Measurements from ENCODE around the gene KCNQ1. TPM values are rescaled to one million over a fixed set of nuclear protein-coding genes. Genes with fewer than 3 reads are reported as not detected.

The KCNQ1 gene
- total RNA-seq, 1 donor from 2014 or later = 2.6 TPM

GRCh38 chr11:2844996-2845395 lies 400.2 kb downstream of the KCNQ1 start:
- Histone ChIP-seq H3K27me3 (ENCODE audit: control insufficient read depth in 3 of 3, insufficient read depth in 3 of 3, low read length in 3 of 3) (no peaks in the 10 kb centered on the region), H3K36me3 (ENCODE audit: control insufficient read depth in 3 of 3, insufficient read depth in 3 of 3, low read length in 3 of 3) (no peaks in the 10 kb centered on the region), H3K27ac (ENCODE audit: low read depth, low read length) (no peak overlapping the region), H3K4me3 (ENCODE audit: low read length in 3 of 3) (no peak overlapping the region), H3K4me1 (ENCODE audit: control insufficient read depth in 3 of 3, insufficient read depth in 3 of 3, low read length in 3 of 3) (no peaks in the 10 kb centered on the region), H3K9me3 (ENCODE audit: control insufficient read depth in 3 of 3, low read length in 3 of 3) (no peaks in the 10 kb centered on the region), H3K9ac (ENCODE audit: low read depth in 1 of 3, low read length in 3 of 3) (no peak overlapping the region)

- peaks cover 0 to 9% (median 7%) of the 10 kb centered on the region in 3 donors for H3K27me3 ChIP-seq (ENCODE audit: control insufficient read depth in 3 of 3, insufficient read depth in 3 of 3, low read length in 3 of 3)
- H3K4me1 ChIP-seq (ENCODE audit: control insufficient read depth in 3 of 3, insufficient read depth in 3 of 3, low read length in 3 of 3) = no peaks in the 10 kb centered on the region
- H3K36me3 ChIP-seq (ENCODE audit: control insufficient read depth in 3 of 3, insufficient read depth in 3 of 3, low read length in 3 of 3) = no peaks in the 10 kb centered on the region
- no peak overlapping the region for H3K9ac ChIP-seq (ENCODE audit: low read depth in 1 of 3, low read length in 3 of 3)
- H3K9me3 ChIP-seq (ENCODE audit: control insufficient read depth in 3 of 3, low read length in 3 of 3) = no peaks in the 10 kb centered on the region
- no peak overlapping the region for H3K4me3 ChIP-seq (ENCODE audit: low read length in 3 of 3)
- no peak overlapping the region for H3K27ac ChIP-seq (ENCODE audit: low read depth, low read length)
Measured at GRCh38 chr11:2846056-2846455, 401.2 kb downstream of the KCNQ1 start.

GRCh38 chr11:2846470-2846869 lies 401.7 kb downstream of the KCNQ1 start:
- Histone ChIP-seq H3K36me3 (ENCODE audit: control insufficient read depth in 3 of 3, insufficient read depth in 3 of 3, low read length in 3 of 3) (no peaks in the 10 kb centered on the region), H3K9ac (ENCODE audit: low read depth in 1 of 3, low read length in 3 of 3) (no peak overlapping the region), H3K27me3 (ENCODE audit: control insufficient read depth in 3 of 3, insufficient read depth in 3 of 3, low read length in 3 of 3) (peaks cover 0 to 12% (median 10%) of the 10 kb centered on the region in 3 donors), H3K9me3 (ENCODE audit: control insufficient read depth in 3 of 3, low read length in 3 of 3) (no peaks in the 10 kb centered on the region), H3K27ac (ENCODE audit: low read depth, low read length) (no peak overlapping the region), H3K4me3 (ENCODE audit: low read length in 3 of 3) (no peak overlapping the region), H3K4me1 (ENCODE audit: control insufficient read depth in 3 of 3, insufficient read depth in 3 of 3, low read length in 3 of 3) (no peaks in the 10 kb centered on the region)

- H3K9me3 ChIP-seq (ENCODE audit: control insufficient read depth in 3 of 3, low read length in 3 of 3) = no peaks in the 10 kb centered on the region
- H3K36me3 ChIP-seq (ENCODE audit: control insufficient read depth in 3 of 3, insufficient read depth in 3 of 3, low read length in 3 of 3) = no peaks in the 10 kb centered on the region
- no peak overlapping the region for H3K4me3 ChIP-seq (ENCODE audit: low read length in 3 of 3)
- H3K4me1 ChIP-seq (ENCODE audit: control insufficient read depth in 3 of 3, insufficient read depth in 3 of 3, low read length in 3 of 3) = no peaks in the 10 kb centered on the region
- no peak overlapping the region for H3K27ac ChIP-seq (ENCODE audit: low read depth, low read length)
- H3K27me3 ChIP-seq (ENCODE audit: control insufficient read depth in 3 of 3, insufficient read depth in 3 of 3, low read length in 3 of 3) = peaks cover 0 to 12% (median 10%) of the 10 kb centered on the region in 3 donors
- no peak overlapping the region for H3K9ac ChIP-seq (ENCODE audit: low read depth in 1 of 3, low read length in 3 of 3)
Measured at GRCh38 chr11:2847561-2847960, 402.8 kb downstream of the KCNQ1 start.

- Histone ChIP-seq H3K4me1 (ENCODE audit: control insufficient read depth in 3 of 3, insufficient read depth in 3 of 3, low read length in 3 of 3) (no peaks in the 10 kb centered on the region), H3K9me3 (ENCODE audit: control insufficient read depth in 3 of 3, low read length in 3 of 3) (no peaks in the 10 kb centered on the region), H3K4me3 (ENCODE audit: low read length in 3 of 3) (no peak overlapping the region), H3K36me3 (ENCODE audit: control insufficient read depth in 3 of 3, insufficient read depth in 3 of 3, low read length in 3 of 3) (no peaks in the 10 kb centered on the region), H3K27me3 (ENCODE audit: control insufficient read depth in 3 of 3, insufficient read depth in 3 of 3, low read length in 3 of 3) (peaks cover 0 to 12% (median 10%) of the 10 kb centered on the region in 3 donors), H3K9ac (ENCODE audit: low read depth in 1 of 3, low read length in 3 of 3) (no peak overlapping the region), H3K27ac (ENCODE audit: low read depth, low read length) (no peak overlapping the region)
Measured at GRCh38 chr11:2848497-2848896, 403.7 kb downstream of the KCNQ1 start.

GRCh38 chr11:2849994-2850770 lies 405.4 kb downstream of the KCNQ1 start:
- no peaks in the 10 kb centered on the region for H3K36me3 ChIP-seq (ENCODE audit: control insufficient read depth in 3 of 3, insufficient read depth in 3 of 3, low read length in 3 of 3)
- peaks cover 0 to 12% (median 10%) of the 10 kb centered on the region in 3 donors for H3K27me3 ChIP-seq (ENCODE audit: control insufficient read depth in 3 of 3, insufficient read depth in 3 of 3, low read length in 3 of 3)
- H3K4me3 ChIP-seq (ENCODE audit: low read length in 3 of 3) = no peak overlapping the region
- no peak overlapping the region for H3K9ac ChIP-seq (ENCODE audit: low read depth in 1 of 3, low read length in 3 of 3)
- H3K27ac ChIP-seq (ENCODE audit: low read depth, low read length) = no peak overlapping the region
- H3K9me3 ChIP-seq (ENCODE audit: control insufficient read depth in 3 of 3, low read length in 3 of 3) = no peaks in the 10 kb centered on the region
- H3K4me1 ChIP-seq (ENCODE audit: control insufficient read depth in 3 of 3, insufficient read depth in 3 of 3, low read length in 3 of 3) = no peaks in the 10 kb centered on the region

GRCh38 chr11:2853401-2853800 lies 408.6 kb downstream of the KCNQ1 start:
- Histone ChIP-seq H3K9ac (ENCODE audit: low read depth in 1 of 3, low read length in 3 of 3) (no peak overlapping the region), H3K27ac (ENCODE audit: low read depth, low read length) (no peak overlapping the region)

GRCh38 chr11:2853997-2854560 lies 409.3 kb downstream of the KCNQ1 start:
- Histone ChIP-seq H3K27ac (ENCODE audit: low read depth, low read length) (no peak overlapping the region), H3K9ac (ENCODE audit: low read depth in 1 of 3, low read length in 3 of 3) (no peak overlapping the region), H3K36me3 (ENCODE audit: control insufficient read depth in 3 of 3, insufficient read depth in 3 of 3, low read length in 3 of 3) (no peaks in the 10 kb centered on the region), H3K27me3 (ENCODE audit: control insufficient read depth in 3 of 3, insufficient read depth in 3 of 3, low read length in 3 of 3) (peaks cover 0 to 12% (median 10%) of the 10 kb centered on the region in 3 donors), H3K4me3 (ENCODE audit: low read length in 3 of 3) (no peak overlapping the region), H3K9me3 (ENCODE audit: control insufficient read depth in 3 of 3, low read length in 3 of 3) (no peaks in the 10 kb centered on the region), H3K4me1 (ENCODE audit: control insufficient read depth in 3 of 3, insufficient read depth in 3 of 3, low read length in 3 of 3) (peaks cover 0 to 6% (median 5%) of the 10 kb centered on the region in 3 donors)

More at GRCh38 chr11:2853401-2853800, 408.6 kb downstream of the KCNQ1 start:
- Histone ChIP-seq H3K4me1 (ENCODE audit: control insufficient read depth in 3 of 3, insufficient read depth in 3 of 3, low read length in 3 of 3) (peaks cover 0 to 6% (median 4%) of the 10 kb centered on the region in 3 donors), H3K9me3 (ENCODE audit: control insufficient read depth in 3 of 3, low read length in 3 of 3) (no peaks in the 10 kb centered on the region), H3K27me3 (ENCODE audit: control insufficient read depth in 3 of 3, insufficient read depth in 3 of 3, low read length in 3 of 3) (peaks cover 0 to 12% (median 10%) of the 10 kb centered on the region in 3 donors), H3K36me3 (ENCODE audit: control insufficient read depth in 3 of 3, insufficient read depth in 3 of 3, low read length in 3 of 3) (no peaks in the 10 kb centered on the region), H3K4me3 (ENCODE audit: low read length in 3 of 3) (no peak overlapping the region)

GRCh38 chr11:2855162-2855561 lies 410.4 kb downstream of the KCNQ1 start:
- Histone ChIP-seq H3K36me3 (ENCODE audit: control insufficient read depth in 3 of 3, insufficient read depth in 3 of 3, low read length in 3 of 3) (no peaks in the 10 kb centered on the region), H3K9ac (ENCODE audit: low read depth in 1 of 3, low read length in 3 of 3) (no peak overlapping the region), H3K4me1 (ENCODE audit: control insufficient read depth in 3 of 3, insufficient read depth in 3 of 3, low read length in 3 of 3) (peaks cover 0 to 6% (median 5%) of the 10 kb centered on the region in 3 donors), H3K27me3 (ENCODE audit: control insufficient read depth in 3 of 3, insufficient read depth in 3 of 3, low read length in 3 of 3) (peaks cover 0 to 12% (median 9%) of the 10 kb centered on the region in 3 donors), H3K27ac (ENCODE audit: low read depth, low read length) (no peak overlapping the region), H3K4me3 (ENCODE audit: low read length in 3 of 3) (no peak overlapping the region), H3K9me3 (ENCODE audit: control insufficient read depth in 3 of 3, low read length in 3 of 3) (no peaks in the 10 kb centered on the region)

GRCh38 chr11:2857276-2857675 lies 412.5 kb downstream of the KCNQ1 start:
- Histone ChIP-seq H3K27ac (ENCODE audit: low read depth, low read length) (no peak overlapping the region), H3K27me3 (ENCODE audit: control insufficient read depth in 3 of 3, insufficient read depth in 3 of 3, low read length in 3 of 3) (peaks cover 0 to 7% (median 0%) of the 10 kb centered on the region in 3 donors), H3K4me1 (ENCODE audit: control insufficient read depth in 3 of 3, insufficient read depth in 3 of 3, low read length in 3 of 3) (peaks cover 0 to 6% (median 5%) of the 10 kb centered on the region in 3 donors), H3K4me3 (ENCODE audit: low read length in 3 of 3) (no peak overlapping the region), H3K9ac (ENCODE audit: low read depth in 1 of 3, low read length in 3 of 3) (no peak overlapping the region), H3K36me3 (ENCODE audit: control insufficient read depth in 3 of 3, insufficient read depth in 3 of 3, low read length in 3 of 3) (no peaks in the 10 kb centered on the region), H3K9me3 (ENCODE audit: control insufficient read depth in 3 of 3, low read length in 3 of 3) (no peaks in the 10 kb centered on the region)

All from skeletal muscle tissue (tissue), 4 donors.